ENCODE data around the gene KRT39.

KRT39 gene

GRCh38 chr17:40944531-40944930 lies 22.2 kb downstream of the KRT39 start:
- in situ Hi-C loops (cut with HindIII; ENCODE audit: low sequenced_read_pairs) = no loop called here

GRCh38 chr17:40942553-40942952 lies 24.2 kb downstream of the KRT39 start:
- in situ Hi-C loops (cut with HindIII; ENCODE audit: low sequenced_read_pairs) = no loop called here

GRCh38 chr17:40940266-40940665 lies 26.5 kb downstream of the KRT39 start:
- in situ Hi-C loops (cut with HindIII; ENCODE audit: low sequenced_read_pairs) = no loop called here

GRCh38 chr17:40938981-40939380 lies 27.8 kb downstream of the KRT39 start:
- in situ Hi-C loops (cut with HindIII; ENCODE audit: low sequenced_read_pairs) = no loop called here

- in situ Hi-C loops (cut with HindIII; ENCODE audit: low sequenced_read_pairs) = no loop called here
Measured at GRCh38 chr17:40937384-40937819, 29.3 kb downstream of the KRT39 start, which contains the start of gene KRT23. KRT23 (minus strand) TSS chr17:40937646; CDS start chr17:40936603, 1,043 bp downstream.

GRCh38 chr17:40936976-40937375 lies 29.8 kb downstream of the KRT39 start:
- in situ Hi-C loops (cut with HindIII; ENCODE audit: low sequenced_read_pairs) = no loop called here

GRCh38 chr17:40936437-40936971 lies 30.2 kb downstream of the KRT39 start:
- in situ Hi-C loops (cut with HindIII; ENCODE audit: low sequenced_read_pairs) = no loop called here

- in situ Hi-C loops (cut with HindIII; ENCODE audit: low sequenced_read_pairs) = no loop called here
Measured at GRCh38 chr17:40935624-40936023, 31.1 kb downstream of the KRT39 start.

GRCh38 chr17:40932608-40933007 lies 34.1 kb downstream of the KRT39 start:
- in situ Hi-C loops (cut with HindIII; ENCODE audit: low sequenced_read_pairs) = no loop called here

- in situ Hi-C loops (cut with HindIII; ENCODE audit: low sequenced_read_pairs) = no loop called here
Measured at GRCh38 chr17:40931311-40931710, 35.4 kb downstream of the KRT39 start.

GRCh38 chr17:40926341-40926740 lies 40.4 kb downstream of the KRT39 start:
- in situ Hi-C loops (cut with HindIII; ENCODE audit: low sequenced_read_pairs) = no loop called here

GRCh38 chr17:40922239-40922638 lies 44.5 kb downstream of the KRT39 start:
- in situ Hi-C loops (cut with HindIII; ENCODE audit: low sequenced_read_pairs) = loop anchor here (25.0 kb wide), 1 partner anchor 615 kb away; the partner anchor contains the start of gene KRT19

- in situ Hi-C loops (cut with HindIII; ENCODE audit: low sequenced_read_pairs) = loop anchor here (25.0 kb wide), 1 partner anchor 616 kb away; the partner anchor contains the start of gene KRT19
Measured at GRCh38 chr17:40921026-40921425, 45.7 kb downstream of the KRT39 start.

- in situ Hi-C loops (cut with HindIII; ENCODE audit: low sequenced_read_pairs) = loop anchor here (25.0 kb wide), 1 partner anchor 620 kb away; the partner anchor contains the start of gene KRT19
Measured at GRCh38 chr17:40917116-40917515, 49.6 kb downstream of the KRT39 start.

GRCh38 chr17:40916366-40916765 lies 50.4 kb downstream of the KRT39 start:
- in situ Hi-C loops (cut with HindIII; ENCODE audit: low sequenced_read_pairs) = loop anchor here (25.0 kb wide), 1 partner anchor 621 kb away; the partner anchor contains the start of gene KRT19

GRCh38 chr17:40915721-40916256 lies 51.0 kb downstream of the KRT39 start:
- in situ Hi-C loops (cut with HindIII; ENCODE audit: low sequenced_read_pairs) = loop anchor here (25.0 kb wide), 1 partner anchor 622 kb away; the partner anchor contains the start of gene KRT19

GRCh38 chr17:40915199-40915661 lies 51.5 kb downstream of the KRT39 start:
- in situ Hi-C loops (cut with HindIII; ENCODE audit: low sequenced_read_pairs) = loop anchor here (25.0 kb wide), 1 partner anchor 622 kb away; the partner anchor contains the start of gene KRT19

GRCh38 chr17:40914075-40914855 lies 52.5 kb downstream of the KRT39 start:
- in situ Hi-C loops (cut with HindIII; ENCODE audit: low sequenced_read_pairs) = loop anchor here (25.0 kb wide), 1 partner anchor 623 kb away; the partner anchor contains the start of gene KRT19

GRCh38 chr17:40912486-40913210 lies 54.1 kb downstream of the KRT39 start:
- in situ Hi-C loops (cut with HindIII; ENCODE audit: low sequenced_read_pairs) = loop anchor here (25.0 kb wide), 1 partner anchor 625 kb away; the partner anchor contains the start of gene KRT19

GRCh38 chr17:40910441-40910841 lies 56.3 kb downstream of the KRT39 start:
- in situ Hi-C loops (cut with HindIII; ENCODE audit: low sequenced_read_pairs) = loop anchor here (25.0 kb wide), 1 partner anchor 627 kb away; the partner anchor contains the start of gene KRT19

Measured in endothelial cell of hepatic sinusoid (primary cell).